ENCODE measurements around the gene SIRPD.

SIRPD gene

GRCh38 chr20:1491860-1492642, 65.5 kb downstream of the SIRPD start:
- DNase-seq, result no peak

- DNase-seq, result no peak
These were observed 66.1 kb downstream of the SIRPD start, which contains the start of gene SIRPB2 for GRCh38 chr20:1491281-1491840. Gene SIRPB2, minus strand, starts transcription at chr20:1491420. Its CDS starts 61 bp downstream, at chr20:1491359.

GRCh38 chr20:1490643-1491195, 66.8 kb downstream of the SIRPD start:
- no peak for DNase-seq

GRCh38 chr20:1489764-1490436, 67.6 kb downstream of the SIRPD start:
- no peak for DNase-seq

GRCh38 chr20:1489325-1489724, 68.2 kb downstream of the SIRPD start:
- no peak for DNase-seq

- no peak for DNase-seq
These were observed 70.9 kb downstream of the SIRPD start for GRCh38 chr20:1486566-1486965.

- no peak for DNase-seq
These were observed 72.9 kb downstream of the SIRPD start for GRCh38 chr20:1484438-1485116.
